ENCODE results near the gene BUD23. TPM values are rescaled to one million over a fixed set of nuclear protein-coding genes. Genes with fewer than 3 reads are reported as not detected.

Gene BUD23
- total and polyA plus RNA-seq, 2 experiments from 2014 or later: 36.2 to 98.5 TPM

- H4K20me1 ChIP-seq (ENCODE audit: insufficient read depth): no peaks in the 10 kb centered on the region
- H3F3A ChIP-seq (ENCODE audit: insufficient read depth): 0 out of 2 replicates have a peak, but pooled peaks cover 12% of the 10 kb centered on the region
- WGBS, 2 experiments (ENCODE audit: low coverage in 1 of 2, low lambda C conversion rate in 2 of 2, missing lambda C conversion rate in 2 of 2): 79 to 86% methylated on average over 9 to 14 of the region's 14 CpGs
- H3K4me3 ChIP-seq: no peak overlapping the region
- H3K9me2 ChIP-seq (ENCODE audit: insufficient read depth): no peaks in the 10 kb centered on the region
- no peaks in the 10 kb centered on the region for H3K4me1 ChIP-seq (ENCODE audit: insufficient read depth)
- TF ChIP-seq EZH2 (IDR thresholded peaks at IDR 0.05; ENCODE audit: insufficient read depth, poor library complexity, severe bottlenecking) (no peak), EZH2phosphoT487 (IDR thresholded peaks at IDR 0.05; ENCODE audit: insufficient read depth, low read depth) (no peak)
- H3K79me2 ChIP-seq (ENCODE audit: insufficient read depth): no peaks in the 10 kb centered on the region
- H3K27me3 ChIP-seq (replicated peaks; ENCODE audit: insufficient read depth): no peaks in the 10 kb centered on the region
- H3K27ac ChIP-seq: no peak overlapping the region
- H3K36me3 ChIP-seq (ENCODE audit: low read depth): peaks cover 13% of the 10 kb centered on the region; the same call in 1 of the 2 replicates
- no peak for DNase-seq
- in situ Hi-C loops (cut with MboI): no loop called here
- no peak overlapping the region for H2AFZ ChIP-seq
- no peaks in the 10 kb centered on the region for H3K9me3 ChIP-seq (ENCODE audit: low read depth)
- no peak overlapping the region for H3K9ac ChIP-seq
- H3K4me2 ChIP-seq (ENCODE audit: unreplicated experiment): no peak overlapping the region
Observed at GRCh38 chr7:73700069-73700423, 16.6 kb downstream of the BUD23 start.

- Histone ChIP-seq H3K27me3 (replicated peaks; ENCODE audit: insufficient read depth) (no peaks in the 10 kb centered on the region), H3K9me3 (ENCODE audit: low read depth) (no peaks in the 10 kb centered on the region), H3K9me2 (ENCODE audit: insufficient read depth) (no peaks in the 10 kb centered on the region), H3K4me3 (no peak overlapping the region), H3K4me1 (ENCODE audit: insufficient read depth) (no peaks in the 10 kb centered on the region), H3K9ac (no peak overlapping the region), H2AFZ (no peak overlapping the region), H3K4me2 (ENCODE audit: unreplicated experiment) (no peak overlapping the region), H3F3A (ENCODE audit: insufficient read depth) (0 out of 2 replicates have a peak, but pooled peaks cover 10% of the 10 kb centered on the region), H3K79me2 (ENCODE audit: insufficient read depth) (no peaks in the 10 kb centered on the region), H3K36me3 (ENCODE audit: low read depth) (peaks cover 13% of the 10 kb centered on the region; the same call in 1 of the 2 replicates), H3K27ac (no peak overlapping the region), H4K20me1 (ENCODE audit: insufficient read depth) (no peaks in the 10 kb centered on the region)
- in situ Hi-C loops (cut with MboI): no loop called here
- no peak for TF ChIP-seq EZH2phosphoT487 (IDR thresholded peaks at IDR 0.05; ENCODE audit: insufficient read depth, low read depth)
- TF ChIP-seq EZH2 (IDR thresholded peaks at IDR 0.05; ENCODE audit: insufficient read depth, poor library complexity, severe bottlenecking): no peak
- 84 to 87% methylated on average over 4 to 15 of the region's 15 CpGs for WGBS, 2 experiments (ENCODE audit: low coverage in 1 of 2, low lambda C conversion rate in 2 of 2, missing lambda C conversion rate in 2 of 2)
- DNase-seq: no peak
Observed at GRCh38 chr7:73700581-73701134, 17.3 kb downstream of the BUD23 start.

- peaks cover 13% of the 10 kb centered on the region; the same call in 1 of the 2 replicates for H3K36me3 ChIP-seq (ENCODE audit: low read depth)
Observed at GRCh38 chr7:73701357-73701995, 18.1 kb downstream of the BUD23 start.

GRCh38 chr7:73702226-73702625 lies 18.8 kb downstream of the BUD23 start:
- Histone ChIP-seq H3K27ac (no peak overlapping the region), H3K27me3 (replicated peaks; ENCODE audit: insufficient read depth) (no peaks in the 10 kb centered on the region), H3K79me2 (ENCODE audit: insufficient read depth) (peaks cover 7% of the 10 kb centered on the region), H3K4me1 (ENCODE audit: insufficient read depth) (no peaks in the 10 kb centered on the region), H3K9me2 (ENCODE audit: insufficient read depth) (no peaks in the 10 kb centered on the region), H3K4me3 (no peak overlapping the region), H3K9ac (no peak overlapping the region), H3K9me3 (ENCODE audit: low read depth) (no peaks in the 10 kb centered on the region), H2AFZ (no peak overlapping the region), H3F3A (ENCODE audit: insufficient read depth) (0 out of 2 replicates have a peak, but pooled peaks cover 6% of the 10 kb centered on the region), H4K20me1 (ENCODE audit: insufficient read depth) (no peaks in the 10 kb centered on the region), H3K36me3 (ENCODE audit: low read depth) (peaks cover 13% of the 10 kb centered on the region; the same call in 1 of the 2 replicates), H3K4me2 (ENCODE audit: unreplicated experiment) (no peak overlapping the region)
- TF ChIP-seq EZH2phosphoT487 (IDR thresholded peaks at IDR 0.05; ENCODE audit: insufficient read depth, low read depth) (no peak), EZH2 (IDR thresholded peaks at IDR 0.05; ENCODE audit: insufficient read depth, poor library complexity, severe bottlenecking) (no peak)
- in situ Hi-C loops (cut with MboI): no loop called here
- 93 to 94% methylated on average over 8 of the region's 8 CpGs for WGBS, 2 experiments (ENCODE audit: low coverage in 1 of 2, low lambda C conversion rate in 2 of 2, missing lambda C conversion rate in 2 of 2)
- no peak for DNase-seq

More at GRCh38 chr7:73701357-73701995, 18.1 kb downstream of the BUD23 start:
- Histone ChIP-seq H2AFZ (no peak overlapping the region), H3K79me2 (ENCODE audit: insufficient read depth) (no peaks in the 10 kb centered on the region), H3F3A (ENCODE audit: insufficient read depth) (0 out of 2 replicates have a peak, but pooled peaks cover 6% of the 10 kb centered on the region), H3K9me3 (ENCODE audit: low read depth) (no peaks in the 10 kb centered on the region), H3K4me1 (ENCODE audit: insufficient read depth) (no peaks in the 10 kb centered on the region), H3K9ac (no peak overlapping the region), H3K27ac (no peak overlapping the region), H4K20me1 (ENCODE audit: insufficient read depth) (no peaks in the 10 kb centered on the region), H3K9me2 (ENCODE audit: insufficient read depth) (no peaks in the 10 kb centered on the region), H3K27me3 (replicated peaks; ENCODE audit: insufficient read depth) (no peaks in the 10 kb centered on the region), H3K4me2 (ENCODE audit: unreplicated experiment) (no peak overlapping the region), H3K4me3 (no peak overlapping the region)
- DNase-seq: peak; percentile 60
- TF ChIP-seq EZH2phosphoT487 (IDR thresholded peaks at IDR 0.05; ENCODE audit: insufficient read depth, low read depth) (no peak), EZH2 (IDR thresholded peaks at IDR 0.05; ENCODE audit: insufficient read depth, poor library complexity, severe bottlenecking) (no peak)
- WGBS, 2 experiments (ENCODE audit: low coverage in 1 of 2, low lambda C conversion rate in 2 of 2, missing lambda C conversion rate in 2 of 2): 79 to 83% methylated on average over 13 of the region's 13 CpGs
- in situ Hi-C loops (cut with MboI): no loop called here

All from GM23248 (cell line).